HG02588 (cell line): ENCODE data around the gene SEMA5B.

ENCODE experiments used
- ATAC-seq: cut with Tn5 transposase; IDR thresholded peaks from one replicate; pipeline ENCODE4 v1.9.1; 2021; ENCODE audit warnings: mild to moderate bottlenecking, moderate library complexity; ENCODE audit not compliant: unreplicated experiment

The SEMA5B gene

GRCh38 chr3:122977746-122978466 lies 49.7 kb downstream of the SEMA5B start:
- ATAC-seq, result no peak

- peak; percentile 39 for ATAC-seq
These were observed 51.7 kb downstream of the SEMA5B start for GRCh38 chr3:122975924-122976293.

GRCh38 chr3:122975163-122975923 lies 52.2 kb downstream of the SEMA5B start:
- ATAC-seq, result no peak

GRCh38 chr3:122974764-122975162 lies 52.8 kb downstream of the SEMA5B start:
- ATAC-seq, result no peak

- ATAC-seq, result no peak
These were observed 53.5 kb downstream of the SEMA5B start for GRCh38 chr3:122973893-122974615.

GRCh38 chr3:122972141-122972540 lies 55.4 kb downstream of the SEMA5B start:
- no peak for ATAC-seq

GRCh38 chr3:122969585-122970469 lies 57.7 kb downstream of the SEMA5B start:
- ATAC-seq, result no peak

GRCh38 chr3:122967765-122968164 lies 59.8 kb downstream of the SEMA5B start:
- ATAC-seq, result no peak

GRCh38 chr3:122967356-122967755 lies 60.2 kb downstream of the SEMA5B start:
- ATAC-seq, result no peak

- no peak for ATAC-seq
These were observed 61.5 kb downstream of the SEMA5B start for GRCh38 chr3:122966045-122966444.

GRCh38 chr3:122964811-122965210 lies 62.8 kb downstream of the SEMA5B start:
- ATAC-seq, result no peak

- ATAC-seq, result no peak
These were observed 65.4 kb downstream of the SEMA5B start for GRCh38 chr3:122962149-122962548.

GRCh38 chr3:122961146-122961545 lies 66.4 kb downstream of the SEMA5B start:
- ATAC-seq, result no peak

- ATAC-seq, result no peak
These were observed 66.9 kb downstream of the SEMA5B start for GRCh38 chr3:122960652-122961051.

- no peak for ATAC-seq
These were observed 68.2 kb downstream of the SEMA5B start for GRCh38 chr3:122959339-122959738.

- no peak for ATAC-seq
These were observed 69.6 kb downstream of the SEMA5B start for GRCh38 chr3:122957707-122958689.

GRCh38 chr3:122956693-122957455 lies 70.7 kb downstream of the SEMA5B start:
- no peak for ATAC-seq

- ATAC-seq, result no peak
These were observed 71.5 kb downstream of the SEMA5B start for GRCh38 chr3:122955916-122956692.
